Measurements from ENCODE around the gene FLOT1. TPM values are rescaled to one million over a fixed set of nuclear protein-coding genes. Genes with fewer than 3 reads are reported as not detected.

FLOT1 gene
- total RNA-seq, 1 donor, result 101 TPM

GRCh38 chr6:30750379-30750668 is 7.8 kb upstream of the FLOT1 start:
- TF ChIP-seq, protein P1, sequence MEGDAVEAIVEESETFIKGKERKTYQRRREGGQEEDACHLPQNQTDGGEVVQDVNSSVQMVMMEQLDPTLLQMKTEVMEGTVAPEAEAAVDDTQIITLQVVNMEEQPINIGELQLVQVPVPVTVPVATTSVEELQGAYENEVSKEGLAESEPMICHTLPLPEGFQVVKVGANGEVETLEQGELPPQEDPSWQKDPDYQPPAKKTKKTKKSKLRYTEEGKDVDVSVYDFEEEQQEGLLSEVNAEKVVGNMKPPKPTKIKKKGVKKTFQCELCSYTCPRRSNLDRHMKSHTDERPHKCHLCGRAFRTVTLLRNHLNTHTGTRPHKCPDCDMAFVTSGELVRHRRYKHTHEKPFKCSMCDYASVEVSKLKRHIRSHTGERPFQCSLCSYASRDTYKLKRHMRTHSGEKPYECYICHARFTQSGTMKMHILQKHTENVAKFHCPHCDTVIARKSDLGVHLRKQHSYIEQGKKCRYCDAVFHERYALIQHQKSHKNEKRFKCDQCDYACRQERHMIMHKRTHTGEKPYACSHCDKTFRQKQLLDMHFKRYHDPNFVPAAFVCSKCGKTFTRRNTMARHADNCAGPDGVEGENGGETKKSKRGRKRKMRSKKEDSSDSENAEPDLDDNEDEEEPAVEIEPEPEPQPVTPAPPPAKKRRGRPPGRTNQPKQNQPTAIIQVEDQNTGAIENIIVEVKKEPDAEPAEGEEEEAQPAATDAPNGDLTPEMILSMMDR (IDR thresholded peaks at IDR 0.05; ENCODE audit: extremely low read depth, low read depth, low read length), result no peak

GRCh38 chr6:30749554-30750378 is 7.3 kb upstream of the FLOT1 start:
- Histone ChIP-seq H2AFZ (ENCODE audit: low read length) (no peak overlapping the region), H3K4me3 (ENCODE audit: insufficient read depth, low read length) (no peak overlapping the region), H3K9me3 (ENCODE audit: low read depth, low read length) (no peaks in the 10 kb centered on the region), H3K27ac (ENCODE audit: low read depth, low read length) (peak overlapping the region; percentile 89), H3K27me3 (ENCODE audit: insufficient read depth, low read length) (no peaks in the 10 kb centered on the region), H4K20me1 (ENCODE audit: insufficient read depth, low read length) (no peaks in the 10 kb centered on the region), H3K4me2 (ENCODE audit: insufficient read depth, low read length) (no peak overlapping the region), H3K36me3 (ENCODE audit: insufficient read depth, low read length) (no peaks in the 10 kb centered on the region), H3K4me1 (ENCODE audit: insufficient read depth, low read length) (peaks cover 57% of the 10 kb centered on the region), H3K79me2 (ENCODE audit: insufficient read depth, low read length) (no peaks in the 10 kb centered on the region)
- no peak for DNase-seq (ENCODE audit: insufficient read length, low spot score, missing footprints)
- TF ChIP-seq, protein P1 (IDR thresholded peaks at IDR 0.05; ENCODE audit: extremely low read depth, low read depth, low read length), result no peak

More at GRCh38 chr6:30750379-30750668, 7.8 kb upstream of the FLOT1 start:
- Histone ChIP-seq H3K4me3 (ENCODE audit: insufficient read depth, low read length) (no peak overlapping the region), H3K36me3 (ENCODE audit: insufficient read depth, low read length) (no peaks in the 10 kb centered on the region), H3K4me1 (ENCODE audit: insufficient read depth, low read length) (peaks cover 61% of the 10 kb centered on the region), H3K27ac (ENCODE audit: low read depth, low read length) (peak overlapping the region; percentile 89), H3K79me2 (ENCODE audit: insufficient read depth, low read length) (no peaks in the 10 kb centered on the region), H3K27me3 (ENCODE audit: insufficient read depth, low read length) (no peaks in the 10 kb centered on the region), H4K20me1 (ENCODE audit: insufficient read depth, low read length) (no peaks in the 10 kb centered on the region), H3K9me3 (ENCODE audit: low read depth, low read length) (no peaks in the 10 kb centered on the region), H2AFZ (ENCODE audit: low read length) (no peak overlapping the region), H3K4me2 (ENCODE audit: insufficient read depth, low read length) (no peak overlapping the region)
- DNase-seq (ENCODE audit: insufficient read length, low spot score, missing footprints), result peak; percentile 69

DNA sequence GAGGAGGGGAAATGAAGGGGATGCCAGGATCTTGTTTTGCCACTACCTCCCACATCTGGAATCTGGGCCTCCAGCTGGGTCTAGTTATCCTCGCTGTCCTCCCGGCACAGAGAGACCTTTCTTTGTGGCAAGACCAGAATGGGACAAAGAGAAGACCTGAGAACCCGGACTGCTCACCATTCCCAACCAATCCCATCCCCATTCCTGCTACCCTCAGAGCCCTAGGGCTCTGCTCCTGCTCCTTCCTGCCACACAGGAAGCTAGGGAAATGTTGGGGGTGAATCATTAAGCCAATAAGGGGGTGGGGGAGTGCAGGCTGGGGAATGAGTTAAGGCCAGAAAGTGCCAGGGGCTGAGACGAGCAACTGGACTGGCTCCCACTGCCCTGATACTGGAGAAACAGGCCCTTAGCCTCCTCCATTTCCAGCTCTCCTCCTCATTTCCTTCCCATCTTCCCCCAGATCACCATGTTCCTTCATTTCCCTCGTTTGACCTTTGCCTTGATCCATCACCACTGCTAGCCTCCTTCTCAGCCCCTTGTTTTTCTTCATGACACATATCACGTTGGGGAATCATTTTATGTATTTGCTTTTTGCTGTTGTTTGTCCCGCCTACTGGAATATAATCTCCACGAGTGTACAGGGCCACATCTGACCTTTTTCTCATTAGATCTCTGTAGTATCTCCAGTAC is 6.5 kb upstream of the FLOT1 start:
- H3K4me3 ChIP-seq (ENCODE audit: insufficient read depth, low read length), result no peak overlapping the region
- DNase-seq (ENCODE audit: insufficient read length, low spot score, missing footprints), result no peak
- H3K9me3 ChIP-seq (ENCODE audit: low read depth, low read length), result no peaks in the 10 kb centered on the region
- peaks cover 49% of the 10 kb centered on the region for H3K4me1 ChIP-seq (ENCODE audit: insufficient read depth, low read length)
- peak overlapping the region; percentile 89 for H3K27ac ChIP-seq (ENCODE audit: low read depth, low read length)
- H2AFZ ChIP-seq (ENCODE audit: low read length), result peak overlapping the region; percentile 76
- H3K79me2 ChIP-seq (ENCODE audit: insufficient read depth, low read length), result peaks cover 2% of the 10 kb centered on the region
- peaks cover under 1% of the 10 kb centered on the region for H4K20me1 ChIP-seq (ENCODE audit: insufficient read depth, low read length)
- peak overlapping the region; percentile 3 for H3K4me2 ChIP-seq (ENCODE audit: insufficient read depth, low read length)
- H3K36me3 ChIP-seq (ENCODE audit: insufficient read depth, low read length), result no peaks in the 10 kb centered on the region
- no peaks in the 10 kb centered on the region for H3K27me3 ChIP-seq (ENCODE audit: insufficient read depth, low read length)
- TF ChIP-seq, protein P1 (IDR thresholded peaks at IDR 0.05; ENCODE audit: extremely low read depth, low read depth, low read length), result no peak

Data from osteoblast (primary cell).